PFSK-1 (cell line): ENCODE data around the gene KLHL5. TPM values are rescaled to one million over a fixed set of nuclear protein-coding genes. Genes with fewer than 3 reads are reported as not detected.

ENCODE experiments used
- FOXP2 ChIP-seq: optimal IDR thresholded peaks from 2 replicates; pipeline ENCODE3; 2011; ENCODE audit warnings: borderline replicate concordance, control low read depth, inconsistent platforms; ENCODE audit not compliant: insufficient read depth; ENCODE audit errors: extremely low read length, extremely low read depth
- POLR2AphosphoS5 ChIP-seq: IDR thresholded peaks from 2 replicates; pipeline ENCODE4 v1.6.1; 2012; ENCODE audit warnings: low read depth, mild to moderate bottlenecking, control low read depth, low read length, moderate library complexity
- SIN3A ChIP-seq: IDR thresholded peaks from 2 replicates; pipeline ENCODE4 v1.6.1; 2012; ENCODE audit warnings: mild to moderate bottlenecking, low read length, moderate library complexity, borderline replicate concordance; ENCODE audit not compliant: insufficient read depth
- TAF1 ChIP-seq: IDR thresholded peaks from 2 replicates; pipeline ENCODE4 v1.6.1; 2012; ENCODE audit warnings: low read length, control low read depth, borderline replicate concordance; ENCODE audit not compliant: insufficient read depth
- polyA plus RNA-seq: library from polyadenylated mRNA; unstranded; fragments of >200 nt; gene quantifications from one replicate; pipeline ENCODE4 v1.2.1, GENCODE V29; 2012; ENCODE audit warnings: low read depth, missing spikeins; ENCODE audit not compliant: insufficient read length
- TF ChIP-seq, protein P1 (sequence below), 2 experiments: IDR thresholded peaks; 2 replicates each; pipeline versions ENCODE4 v1.6.1 to v1.8.0; 2011 to 2012; ENCODE audit warnings: low read depth in 2 of 2, low read length in 2 of 2, control low read depth in 1 of 2, inconsistent platforms in 1 of 2, mild to moderate bottlenecking in 1 of 2, moderate library complexity in 1 of 2; ENCODE audit not compliant: insufficient read depth in 1 of 2

KLHL5 gene, protein sequence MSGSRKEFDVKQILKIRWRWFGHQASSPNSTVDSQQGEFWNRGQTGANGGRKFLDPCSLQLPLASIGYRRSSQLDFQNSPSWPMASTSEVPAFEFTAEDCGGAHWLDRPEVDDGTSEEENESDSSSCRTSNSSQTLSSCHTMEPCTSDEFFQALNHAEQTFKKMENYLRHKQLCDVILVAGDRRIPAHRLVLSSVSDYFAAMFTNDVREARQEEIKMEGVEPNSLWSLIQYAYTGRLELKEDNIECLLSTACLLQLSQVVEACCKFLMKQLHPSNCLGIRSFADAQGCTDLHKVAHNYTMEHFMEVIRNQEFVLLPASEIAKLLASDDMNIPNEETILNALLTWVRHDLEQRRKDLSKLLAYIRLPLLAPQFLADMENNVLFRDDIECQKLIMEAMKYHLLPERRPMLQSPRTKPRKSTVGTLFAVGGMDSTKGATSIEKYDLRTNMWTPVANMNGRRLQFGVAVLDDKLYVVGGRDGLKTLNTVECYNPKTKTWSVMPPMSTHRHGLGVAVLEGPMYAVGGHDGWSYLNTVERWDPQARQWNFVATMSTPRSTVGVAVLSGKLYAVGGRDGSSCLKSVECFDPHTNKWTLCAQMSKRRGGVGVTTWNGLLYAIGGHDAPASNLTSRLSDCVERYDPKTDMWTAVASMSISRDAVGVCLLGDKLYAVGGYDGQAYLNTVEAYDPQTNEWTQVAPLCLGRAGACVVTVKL
- polyA plus RNA-seq, result 30.1 TPM

DNA sequence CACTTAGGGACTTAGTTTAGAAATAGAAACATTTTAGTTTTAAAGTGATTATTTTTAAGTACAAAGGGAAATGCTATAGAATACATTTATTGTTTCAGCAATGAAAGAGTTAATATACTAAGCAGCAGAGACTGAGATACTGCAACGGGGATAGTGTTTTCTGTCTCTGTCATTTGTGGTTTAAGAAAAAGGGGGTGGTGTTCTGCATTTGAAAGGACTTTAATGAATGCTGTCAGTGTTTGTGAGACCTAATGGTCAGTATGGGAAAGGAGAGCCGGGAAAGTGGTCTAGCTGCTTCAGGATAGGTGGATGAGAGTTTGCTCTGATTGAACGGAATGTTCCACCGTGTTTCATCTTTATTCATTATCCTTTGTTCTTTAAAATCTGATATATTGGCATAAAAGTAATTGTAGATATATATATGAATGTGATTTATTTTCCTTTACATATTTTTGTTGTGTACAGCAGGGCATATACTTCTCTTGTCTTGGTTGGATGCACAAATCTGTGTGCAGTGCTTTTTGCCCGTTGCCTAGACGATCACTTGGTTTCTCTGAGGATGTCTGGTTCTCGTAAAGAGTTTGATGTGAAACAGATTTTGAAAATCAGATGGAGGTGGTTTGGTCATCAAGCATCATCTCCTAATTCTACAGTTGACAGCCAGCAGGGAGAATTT is at the start of gene KLHL5:
TSS of gene KLHL5 (plus strand) at position 139 of the 676 bp plus-strand sequence. CDS start at position 560, 421 bp downstream.
- no peak for TF ChIP-seq POLR2AphosphoS5
- TF ChIP-seq FOXP2, result no peak
- TF ChIP-seq SIN3A, result no peak
- no peak for TF ChIP-seq TAF1
- TF ChIP-seq, protein P1, sequence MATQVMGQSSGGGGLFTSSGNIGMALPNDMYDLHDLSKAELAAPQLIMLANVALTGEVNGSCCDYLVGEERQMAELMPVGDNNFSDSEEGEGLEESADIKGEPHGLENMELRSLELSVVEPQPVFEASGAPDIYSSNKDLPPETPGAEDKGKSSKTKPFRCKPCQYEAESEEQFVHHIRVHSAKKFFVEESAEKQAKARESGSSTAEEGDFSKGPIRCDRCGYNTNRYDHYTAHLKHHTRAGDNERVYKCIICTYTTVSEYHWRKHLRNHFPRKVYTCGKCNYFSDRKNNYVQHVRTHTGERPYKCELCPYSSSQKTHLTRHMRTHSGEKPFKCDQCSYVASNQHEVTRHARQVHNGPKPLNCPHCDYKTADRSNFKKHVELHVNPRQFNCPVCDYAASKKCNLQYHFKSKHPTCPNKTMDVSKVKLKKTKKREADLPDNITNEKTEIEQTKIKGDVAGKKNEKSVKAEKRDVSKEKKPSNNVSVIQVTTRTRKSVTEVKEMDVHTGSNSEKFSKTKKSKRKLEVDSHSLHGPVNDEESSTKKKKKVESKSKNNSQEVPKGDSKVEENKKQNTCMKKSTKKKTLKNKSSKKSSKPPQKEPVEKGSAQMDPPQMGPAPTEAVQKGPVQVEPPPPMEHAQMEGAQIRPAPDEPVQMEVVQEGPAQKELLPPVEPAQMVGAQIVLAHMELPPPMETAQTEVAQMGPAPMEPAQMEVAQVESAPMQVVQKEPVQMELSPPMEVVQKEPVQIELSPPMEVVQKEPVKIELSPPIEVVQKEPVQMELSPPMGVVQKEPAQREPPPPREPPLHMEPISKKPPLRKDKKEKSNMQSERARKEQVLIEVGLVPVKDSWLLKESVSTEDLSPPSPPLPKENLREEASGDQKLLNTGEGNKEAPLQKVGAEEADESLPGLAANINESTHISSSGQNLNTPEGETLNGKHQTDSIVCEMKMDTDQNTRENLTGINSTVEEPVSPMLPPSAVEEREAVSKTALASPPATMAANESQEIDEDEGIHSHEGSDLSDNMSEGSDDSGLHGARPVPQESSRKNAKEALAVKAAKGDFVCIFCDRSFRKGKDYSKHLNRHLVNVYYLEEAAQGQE (IDR thresholded peaks at IDR 0.05; ENCODE audit: insufficient read depth in 1 of 2, low read depth in 2 of 2, low read length in 2 of 2), result no peak

- no peak for TF ChIP-seq TAF1
- TF ChIP-seq POLR2AphosphoS5, result no peak
- no peak for TF ChIP-seq FOXP2
- TF ChIP-seq, protein P1 (IDR thresholded peaks at IDR 0.05; ENCODE audit: insufficient read depth in 1 of 2, low read depth in 2 of 2, low read length in 2 of 2), result no peak
- no peak for TF ChIP-seq SIN3A
Observed at GRCh38 chr4:39014028-39014427, 48.0 kb upstream of the KLHL5 start.

DNA sequence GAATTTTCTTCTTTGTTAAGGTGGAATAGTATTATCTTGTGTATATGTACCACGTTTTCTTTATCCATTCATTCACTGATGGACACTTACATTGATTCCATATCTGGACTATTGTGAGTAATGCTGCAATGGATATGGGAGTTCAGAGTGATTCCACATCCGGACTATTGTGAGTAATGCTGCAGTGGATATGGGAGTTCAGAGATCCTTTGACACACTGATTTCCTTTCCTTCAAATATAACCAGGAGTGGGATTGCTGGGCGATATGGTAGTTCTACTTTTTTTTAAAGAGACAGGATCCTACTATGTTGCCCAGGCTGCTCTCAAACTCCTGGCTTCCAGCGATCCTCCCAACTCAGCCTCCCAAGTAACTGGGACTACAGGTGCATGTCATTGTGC is 41.9 kb upstream of the KLHL5 start:
- TF ChIP-seq, protein P1 (IDR thresholded peaks at IDR 0.05; ENCODE audit: insufficient read depth in 1 of 2, low read depth in 2 of 2, low read length in 2 of 2), result no peak
- no peak for TF ChIP-seq POLR2AphosphoS5
- no peak for TF ChIP-seq TAF1
- no peak for TF ChIP-seq SIN3A
- no peak for TF ChIP-seq FOXP2

DNA sequence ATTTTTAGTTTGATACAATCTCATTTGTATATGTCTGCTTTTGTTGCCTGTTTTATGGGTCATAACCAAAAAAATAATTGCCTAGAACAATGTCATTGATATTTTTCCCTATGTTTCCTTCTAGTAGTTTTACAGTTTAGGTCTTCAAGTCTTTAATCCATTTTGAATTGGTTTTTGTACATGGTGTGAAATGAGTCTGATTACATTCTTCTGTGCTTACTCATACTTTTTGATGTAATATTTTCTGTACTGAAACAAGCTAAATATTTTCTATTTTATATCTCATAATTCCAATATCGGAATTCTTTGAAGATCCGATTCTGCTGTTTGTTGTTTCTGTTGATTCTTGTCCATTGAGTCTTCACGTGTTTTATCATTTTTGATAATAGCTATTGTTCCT is 40.4 kb upstream of the KLHL5 start:
- TF ChIP-seq POLR2AphosphoS5 (no peak), SIN3A (no peak), FOXP2 (no peak), TAF1 (no peak)
- TF ChIP-seq, protein P1 (IDR thresholded peaks at IDR 0.05; ENCODE audit: insufficient read depth in 1 of 2, low read depth in 2 of 2, low read length in 2 of 2), result no peak
